22Rv1 (cell line): ENCODE results near the gene ST13.

Experiments
- ZFX ChIP-seq: fragments of 450-650 bp; IDR thresholded peaks from 2 replicates; pipeline ENCODE4 v1.6.1; 2017; ENCODE audit warnings: antibody characterized with exemption, borderline replicate concordance
- TF ChIP-seq, protein P1 (sequence below): fragments of 450-650 bp; IDR thresholded peaks from 2 replicates; pipeline ENCODE4 v1.5.1; 2017; ENCODE audit warnings: mild to moderate bottlenecking

DNA sequence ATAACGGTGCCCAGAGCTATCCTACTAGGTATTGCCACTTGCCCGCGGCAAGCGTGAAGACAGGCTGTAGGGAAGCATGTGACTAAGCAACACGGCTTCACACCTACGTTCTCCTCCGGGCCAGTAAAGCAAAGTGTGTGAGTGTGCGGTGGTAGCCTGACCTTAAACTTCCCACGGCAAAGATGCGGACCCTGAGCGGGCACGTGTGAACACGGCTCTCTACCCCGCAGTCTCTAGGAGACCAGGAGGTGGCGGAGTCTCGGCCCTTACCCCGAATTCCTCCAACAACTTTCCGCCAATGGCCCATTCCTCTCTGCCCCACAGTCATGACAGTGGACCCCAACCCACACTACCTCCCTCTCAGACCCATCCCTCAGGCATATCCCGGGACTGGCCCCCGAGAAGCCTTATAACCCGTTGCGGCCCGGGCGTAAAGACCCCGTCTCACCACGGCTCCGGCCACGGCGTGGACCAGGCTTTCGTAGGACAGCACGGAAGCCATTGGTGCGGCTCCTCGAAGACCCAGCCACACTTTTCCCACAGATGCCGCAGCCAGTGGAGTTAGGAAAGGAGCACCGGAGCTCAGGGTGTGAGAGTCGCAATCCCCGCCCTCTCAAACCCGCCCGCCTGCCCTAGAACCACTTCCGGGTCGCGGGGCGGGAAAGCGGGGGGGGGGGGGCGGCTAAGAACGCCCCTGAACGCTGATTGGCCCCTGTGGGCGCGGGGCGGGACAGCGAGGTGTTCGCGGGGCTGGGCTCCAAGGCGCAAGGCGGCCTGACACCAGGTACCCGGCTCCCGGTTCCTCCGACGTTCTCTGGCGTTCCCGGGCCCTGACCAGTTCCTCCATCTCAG is 37.5 kb downstream of the ST13 start, which contains the start of gene SLC25A17:
- TF ChIP-seq, protein P1, sequence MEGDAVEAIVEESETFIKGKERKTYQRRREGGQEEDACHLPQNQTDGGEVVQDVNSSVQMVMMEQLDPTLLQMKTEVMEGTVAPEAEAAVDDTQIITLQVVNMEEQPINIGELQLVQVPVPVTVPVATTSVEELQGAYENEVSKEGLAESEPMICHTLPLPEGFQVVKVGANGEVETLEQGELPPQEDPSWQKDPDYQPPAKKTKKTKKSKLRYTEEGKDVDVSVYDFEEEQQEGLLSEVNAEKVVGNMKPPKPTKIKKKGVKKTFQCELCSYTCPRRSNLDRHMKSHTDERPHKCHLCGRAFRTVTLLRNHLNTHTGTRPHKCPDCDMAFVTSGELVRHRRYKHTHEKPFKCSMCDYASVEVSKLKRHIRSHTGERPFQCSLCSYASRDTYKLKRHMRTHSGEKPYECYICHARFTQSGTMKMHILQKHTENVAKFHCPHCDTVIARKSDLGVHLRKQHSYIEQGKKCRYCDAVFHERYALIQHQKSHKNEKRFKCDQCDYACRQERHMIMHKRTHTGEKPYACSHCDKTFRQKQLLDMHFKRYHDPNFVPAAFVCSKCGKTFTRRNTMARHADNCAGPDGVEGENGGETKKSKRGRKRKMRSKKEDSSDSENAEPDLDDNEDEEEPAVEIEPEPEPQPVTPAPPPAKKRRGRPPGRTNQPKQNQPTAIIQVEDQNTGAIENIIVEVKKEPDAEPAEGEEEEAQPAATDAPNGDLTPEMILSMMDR: peak; percentile 55
- no peak for TF ChIP-seq ZFX
